PC-3 (cell line): ENCODE data around the gene STK32C.

ENCODE experiments used
- CTCF ChIP-seq: fragments of 300-600 bp; sonication (generic); conservative IDR thresholded peaks from 2 replicates; pipeline ENCODE4 v1.5.1; 2017; ENCODE audit warnings: antibody characterized with exemption, low read depth, mild to moderate bottlenecking, low read length
- EZH2 ChIP-seq: fragments of 300-600 bp; sonication (generic); IDR thresholded peaks from one replicate; pipeline ENCODE4 v1.6.1; 2017; ENCODE audit warnings: antibody characterized with exemption, mild to moderate bottlenecking, low read length; ENCODE audit not compliant: unreplicated experiment

GRCh38 chr10:132354356-132355094, 46.8 kb upstream of the STK32C start:
- TF ChIP-seq CTCF (no peak), EZH2 (no peak)
